Measurements from ENCODE around the gene ECM1.

Gene ECM1

DNA sequence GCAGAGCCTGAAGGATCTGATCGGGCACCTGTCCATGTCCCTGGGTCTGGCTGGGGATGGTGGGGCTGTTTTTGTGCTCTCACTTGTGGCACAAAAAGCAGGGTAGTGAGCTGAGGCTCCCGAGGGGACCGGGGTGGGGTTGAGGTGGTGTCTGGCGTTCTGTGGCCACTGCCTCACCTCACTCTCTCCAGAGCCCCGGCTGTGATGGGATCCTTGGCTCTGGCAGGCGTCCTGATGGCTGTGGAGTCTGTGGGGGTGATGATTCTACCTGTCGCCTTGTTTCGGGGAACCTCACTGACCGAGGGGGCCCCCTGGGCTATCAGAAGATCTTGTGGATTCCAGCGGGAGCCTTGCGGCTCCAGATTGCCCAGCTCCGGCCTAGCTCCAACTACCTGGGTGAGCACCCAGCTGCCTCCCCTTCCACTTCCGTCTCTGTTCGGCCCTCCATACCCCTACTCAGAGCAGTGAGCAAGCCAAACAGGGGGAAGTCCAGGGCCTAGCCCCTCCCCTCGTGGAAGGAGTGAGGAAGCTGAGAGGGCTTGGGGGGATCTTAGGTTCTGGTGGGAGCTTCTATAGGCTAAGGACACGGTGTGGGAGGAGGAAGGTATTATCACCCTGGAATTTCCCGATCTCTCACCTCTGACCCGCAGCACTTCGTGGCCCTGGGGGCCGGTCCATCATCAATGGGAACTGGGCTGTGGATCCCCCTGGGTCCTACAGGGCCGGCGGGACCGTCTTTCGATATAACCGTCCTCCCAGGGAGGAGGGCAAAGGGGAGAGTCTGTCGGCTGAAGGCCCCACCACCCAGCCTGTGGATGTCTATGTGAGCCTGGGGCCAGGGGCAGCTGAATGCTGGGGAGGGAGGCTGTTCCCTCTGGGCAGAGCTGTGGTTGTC lies 48.3 kb downstream of the ECM1 start:
- Histone ChIP-seq H3K4me1 (ENCODE audit: low read length) (peaks cover 14% of the 10 kb centered on the region), H3K27me3 (replicated peaks; ENCODE audit: insufficient read depth, low read length) (peaks cover 14% of the 10 kb centered on the region), H3K36me3 (replicated peaks; ENCODE audit: insufficient read depth, low read length) (no peaks in the 10 kb centered on the region), H3K9ac (ENCODE audit: low read length) (no peak overlapping the region), H2AFZ (ENCODE audit: low read length) (no peak overlapping the region), H3K9me2 (replicated peaks; ENCODE audit: insufficient read depth, low read length) (no peaks in the 10 kb centered on the region), H3K27ac (ENCODE audit: low read length) (no peak overlapping the region), H3K4me3 (ENCODE audit: low read length) (no peak overlapping the region), H3K9me3 (replicated peaks; ENCODE audit: insufficient read depth, low read length) (no peaks in the 10 kb centered on the region), H3K79me2 (ENCODE audit: low read length) (no peaks in the 10 kb centered on the region), H3F3A (ENCODE audit: insufficient read depth, low read length) (peaks cover 13% of the 10 kb centered on the region), H3K4me2 (ENCODE audit: low read depth, low read length) (no peak overlapping the region), H4K20me1 (ENCODE audit: insufficient read depth, low read length) (no peaks in the 10 kb centered on the region)
- TF ChIP-seq EZH2 (optimal IDR thresholded peaks at IDR 0.05; ENCODE audit: low read depth, low read length), result no peak
- TF ChIP-seq, protein P1, sequence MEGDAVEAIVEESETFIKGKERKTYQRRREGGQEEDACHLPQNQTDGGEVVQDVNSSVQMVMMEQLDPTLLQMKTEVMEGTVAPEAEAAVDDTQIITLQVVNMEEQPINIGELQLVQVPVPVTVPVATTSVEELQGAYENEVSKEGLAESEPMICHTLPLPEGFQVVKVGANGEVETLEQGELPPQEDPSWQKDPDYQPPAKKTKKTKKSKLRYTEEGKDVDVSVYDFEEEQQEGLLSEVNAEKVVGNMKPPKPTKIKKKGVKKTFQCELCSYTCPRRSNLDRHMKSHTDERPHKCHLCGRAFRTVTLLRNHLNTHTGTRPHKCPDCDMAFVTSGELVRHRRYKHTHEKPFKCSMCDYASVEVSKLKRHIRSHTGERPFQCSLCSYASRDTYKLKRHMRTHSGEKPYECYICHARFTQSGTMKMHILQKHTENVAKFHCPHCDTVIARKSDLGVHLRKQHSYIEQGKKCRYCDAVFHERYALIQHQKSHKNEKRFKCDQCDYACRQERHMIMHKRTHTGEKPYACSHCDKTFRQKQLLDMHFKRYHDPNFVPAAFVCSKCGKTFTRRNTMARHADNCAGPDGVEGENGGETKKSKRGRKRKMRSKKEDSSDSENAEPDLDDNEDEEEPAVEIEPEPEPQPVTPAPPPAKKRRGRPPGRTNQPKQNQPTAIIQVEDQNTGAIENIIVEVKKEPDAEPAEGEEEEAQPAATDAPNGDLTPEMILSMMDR (IDR thresholded peaks at IDR 0.05; ENCODE audit: low read length), result no peak
- no peak for TF ChIP-seq EZH2phosphoT487 (IDR thresholded peaks at IDR 0.05; ENCODE audit: low read length)
- DNase-seq, result no peak

DNA sequence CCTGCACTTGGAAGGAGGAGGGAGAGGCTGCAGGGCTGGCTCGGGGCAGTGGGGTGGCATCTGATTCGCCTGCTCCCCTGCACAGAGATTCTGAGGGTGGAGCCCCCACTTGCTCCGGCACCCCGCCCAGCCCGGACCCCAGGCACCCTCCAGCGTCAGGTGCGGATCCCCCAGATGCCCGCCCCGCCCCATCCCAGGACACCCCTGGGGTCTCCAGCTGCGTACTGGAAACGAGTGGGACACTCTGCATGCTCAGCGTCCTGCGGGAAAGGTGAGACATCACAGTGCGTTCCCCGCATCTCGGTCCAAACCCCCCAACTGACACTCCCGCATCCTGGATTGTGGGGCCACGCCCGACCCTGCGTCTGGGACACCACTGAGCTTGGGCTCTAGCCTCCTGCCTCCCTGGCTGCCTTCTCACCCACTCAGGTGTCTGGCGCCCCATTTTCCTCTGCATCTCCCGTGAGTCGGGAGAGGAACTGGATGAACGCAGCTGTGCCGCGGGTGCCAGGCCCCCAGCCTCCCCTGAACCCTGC lies 49.2 kb downstream of the ECM1 start:
- Histone ChIP-seq H3K4me3 (ENCODE audit: low read length) (no peak overlapping the region), H2AFZ (ENCODE audit: low read length) (no peak overlapping the region), H3K4me2 (ENCODE audit: low read depth, low read length) (no peak overlapping the region), H3K9ac (ENCODE audit: low read length) (no peak overlapping the region), H3F3A (ENCODE audit: insufficient read depth, low read length) (peaks cover 22% of the 10 kb centered on the region), H3K36me3 (replicated peaks; ENCODE audit: insufficient read depth, low read length) (no peaks in the 10 kb centered on the region), H3K9me3 (replicated peaks; ENCODE audit: insufficient read depth, low read length) (no peaks in the 10 kb centered on the region), H3K27ac (ENCODE audit: low read length) (no peak overlapping the region), H3K27me3 (replicated peaks; ENCODE audit: insufficient read depth, low read length) (0 out of 2 replicates have a peak, but pooled peaks cover 6% of the 10 kb centered on the region), H3K79me2 (ENCODE audit: low read length) (0 out of 2 replicates have a peak, but pooled peaks cover 4% of the 10 kb centered on the region), H3K4me1 (ENCODE audit: low read length) (peaks cover 14% of the 10 kb centered on the region), H4K20me1 (ENCODE audit: insufficient read depth, low read length) (no peaks in the 10 kb centered on the region), H3K9me2 (replicated peaks; ENCODE audit: insufficient read depth, low read length) (no peaks in the 10 kb centered on the region)
- DNase-seq, result no peak
- TF ChIP-seq EZH2phosphoT487 (IDR thresholded peaks at IDR 0.05; ENCODE audit: low read length) (no peak), EZH2 (optimal IDR thresholded peaks at IDR 0.05; ENCODE audit: low read depth, low read length) (no peak)
- TF ChIP-seq, protein P1 (IDR thresholded peaks at IDR 0.05; ENCODE audit: low read length), result no peak

DNA sequence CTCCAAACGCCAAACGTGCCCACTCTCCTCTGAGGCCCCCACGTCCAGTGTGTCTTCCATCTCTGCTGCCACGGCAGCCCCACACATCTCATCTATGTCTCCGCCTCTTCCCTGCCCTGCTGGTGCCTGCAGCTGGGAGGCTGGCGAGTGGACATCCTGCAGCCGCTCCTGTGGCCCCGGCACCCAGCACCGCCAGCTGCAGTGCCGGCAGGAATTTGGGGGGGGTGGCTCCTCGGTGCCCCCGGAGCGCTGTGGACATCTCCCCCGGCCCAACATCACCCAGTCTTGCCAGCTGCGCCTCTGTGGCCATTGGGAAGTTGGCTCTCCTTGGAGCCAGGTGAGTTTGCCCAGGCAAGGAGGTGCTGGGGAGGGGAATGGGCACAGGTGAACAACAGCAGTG lies 49.9 kb downstream of the ECM1 start:
- H4K20me1 ChIP-seq (ENCODE audit: insufficient read depth, low read length), result no peaks in the 10 kb centered on the region
- H3K9ac ChIP-seq (ENCODE audit: low read length), result no peak overlapping the region
- H3K27ac ChIP-seq (ENCODE audit: low read length), result no peak overlapping the region

More for the DNA sequence above, 49.9 kb downstream of the ECM1 start:
- H3K79me2 ChIP-seq (ENCODE audit: low read length), result 0 out of 2 replicates have a peak, but pooled peaks cover 4% of the 10 kb centered on the region
- no peaks in the 10 kb centered on the region for H3K36me3 ChIP-seq (replicated peaks; ENCODE audit: insufficient read depth, low read length)
- no peaks in the 10 kb centered on the region for H3K9me3 ChIP-seq (replicated peaks; ENCODE audit: insufficient read depth, low read length)
- no peak overlapping the region for H3K4me2 ChIP-seq (ENCODE audit: low read depth, low read length)
- H3K4me1 ChIP-seq (ENCODE audit: low read length), result peaks cover 19% of the 10 kb centered on the region
- no peaks in the 10 kb centered on the region for H3K9me2 ChIP-seq (replicated peaks; ENCODE audit: insufficient read depth, low read length)
- H2AFZ ChIP-seq (ENCODE audit: low read length), result no peak overlapping the region
- no peak overlapping the region for H3K4me3 ChIP-seq (ENCODE audit: low read length)
- H3F3A ChIP-seq (ENCODE audit: insufficient read depth, low read length), result peaks cover 29% of the 10 kb centered on the region
- 0 out of 2 replicates have a peak, but pooled peaks cover 6% of the 10 kb centered on the region for H3K27me3 ChIP-seq (replicated peaks; ENCODE audit: insufficient read depth, low read length)
- no peak for DNase-seq
- no peak for TF ChIP-seq EZH2phosphoT487 (IDR thresholded peaks at IDR 0.05; ENCODE audit: low read length)
- TF ChIP-seq, protein P1 (IDR thresholded peaks at IDR 0.05; ENCODE audit: low read length), result no peak
- no peak for TF ChIP-seq EZH2 (optimal IDR thresholded peaks at IDR 0.05; ENCODE audit: low read depth, low read length)

Measured in MM.1S (cell line).